Dedifferentiated amniotic fluid mesenchymal stem cell (primary cell): ENCODE data around the gene P3H2.

Experiments
- DNase-seq: peaks from one replicate; pipeline ENCODE4 v3.0.0-alpha.2; 2016; ENCODE audit errors: extremely low spot score

Gene P3H2

DNA sequence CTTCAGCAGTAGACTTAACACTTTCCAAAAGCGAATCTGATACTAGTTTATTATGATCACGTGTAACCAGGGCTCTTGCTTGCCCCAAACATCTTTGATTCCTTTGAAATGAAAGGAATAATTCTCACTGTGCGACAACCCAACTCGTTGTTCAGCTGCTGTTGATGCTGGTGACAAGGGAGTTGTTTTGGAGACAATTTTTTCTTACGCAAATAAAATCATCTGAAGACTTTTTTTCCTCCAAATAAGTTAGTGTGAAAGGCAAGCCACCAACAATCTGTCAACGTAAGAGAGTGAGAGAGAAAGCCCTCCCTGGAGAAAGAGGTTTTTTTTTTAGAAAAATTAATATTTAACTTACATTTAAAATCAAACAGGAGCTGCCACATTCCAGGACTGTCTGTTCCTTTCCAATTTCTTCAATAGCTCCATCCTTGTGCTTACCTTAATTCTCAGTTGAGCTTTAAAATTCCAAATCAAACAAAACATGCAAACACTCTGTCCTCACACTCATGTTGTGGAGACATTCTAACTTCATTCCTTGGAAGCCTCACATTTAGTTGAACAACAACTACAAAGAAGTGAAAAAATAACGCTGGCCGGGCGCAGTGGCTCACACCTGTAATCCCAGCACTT, 4.9 kb upstream of the P3H2 start:
- no peak for DNase-seq

DNA sequence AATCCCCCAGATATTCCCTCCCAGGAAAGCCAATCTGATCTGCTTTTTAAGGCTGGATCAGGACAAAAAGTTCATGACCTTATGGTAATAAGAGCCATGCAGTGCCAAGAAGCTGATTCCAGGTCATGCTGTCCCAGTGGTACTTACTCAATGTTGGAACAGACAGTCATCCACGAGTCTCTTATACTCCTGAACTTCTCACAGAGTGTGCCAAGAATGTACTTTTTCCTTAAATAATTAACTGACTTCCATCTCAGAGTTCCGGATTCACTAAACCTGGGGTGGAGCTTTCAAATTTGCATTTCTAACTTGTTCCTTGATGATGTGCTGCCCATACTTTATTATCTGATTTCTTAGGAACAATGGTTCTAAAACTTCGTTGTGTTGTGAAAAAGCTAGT, 3.4 kb upstream of the P3H2 start:
- DNase-seq: no peak

DNA sequence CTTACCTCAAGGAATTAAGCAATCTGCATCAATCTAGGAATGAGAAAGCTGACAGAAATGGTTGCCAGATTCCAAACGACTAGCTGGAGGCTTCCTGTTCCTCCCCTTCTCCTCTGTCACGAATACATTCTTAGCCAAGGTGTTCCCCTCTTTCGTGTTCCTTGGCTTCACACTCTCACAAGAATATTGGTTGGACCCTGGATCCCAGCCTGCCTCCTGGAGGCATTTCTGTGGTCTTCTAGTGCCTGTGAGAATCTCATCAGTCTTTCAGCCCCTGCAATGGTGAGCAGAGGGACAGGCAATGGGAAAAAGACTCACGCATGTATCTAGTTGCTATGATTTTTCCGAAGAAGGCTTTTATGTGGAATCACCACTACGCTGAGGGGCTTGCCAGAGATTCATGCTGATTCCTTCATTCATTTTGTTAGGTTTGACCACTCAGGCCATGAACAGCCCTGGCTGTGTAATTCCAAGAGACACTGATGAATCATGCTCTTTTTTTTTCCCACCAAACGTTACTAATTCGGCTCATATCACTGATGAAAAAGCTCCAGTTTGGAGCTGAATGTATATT, 1.6 kb upstream of the P3H2 start:
- no peak for DNase-seq

DNA sequence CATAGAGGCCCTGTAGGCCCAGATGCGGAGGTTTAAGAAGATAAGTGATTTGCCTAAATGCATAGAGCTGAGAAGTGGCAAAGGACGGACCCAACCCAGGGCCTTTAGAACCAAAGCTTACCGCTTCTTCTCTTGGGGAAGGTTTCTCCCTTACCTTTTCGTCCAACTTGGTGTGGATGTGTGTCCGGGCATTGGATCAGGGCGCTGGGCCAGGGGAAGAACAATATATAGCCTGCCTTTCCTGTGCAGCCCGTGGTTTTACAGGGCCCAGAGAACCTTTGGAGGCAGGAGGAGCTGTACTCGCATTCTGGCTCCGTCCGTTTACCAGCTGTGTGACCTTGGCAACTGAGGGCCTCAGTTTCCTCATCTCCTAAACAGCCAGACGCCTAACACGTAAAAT, 686 bp upstream of the P3H2 start:
- DNase-seq: no peak

DNA sequence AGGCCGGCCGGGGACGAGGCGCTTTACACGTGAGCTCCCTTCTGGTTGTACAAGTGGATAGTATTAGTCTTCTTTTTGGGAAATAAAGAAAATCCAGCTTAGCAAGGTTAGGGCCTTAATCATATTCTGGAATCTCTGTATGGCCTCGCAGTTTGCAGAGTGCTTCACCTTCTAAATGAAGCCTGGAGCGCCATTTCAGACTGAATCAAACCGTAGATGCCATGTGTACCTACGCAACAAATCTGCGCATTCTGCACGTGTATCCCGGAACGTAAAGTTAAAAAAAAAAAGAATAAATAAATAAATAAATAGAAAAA, 322 bp upstream of the P3H2 start:
- DNase-seq: no peak

DNA sequence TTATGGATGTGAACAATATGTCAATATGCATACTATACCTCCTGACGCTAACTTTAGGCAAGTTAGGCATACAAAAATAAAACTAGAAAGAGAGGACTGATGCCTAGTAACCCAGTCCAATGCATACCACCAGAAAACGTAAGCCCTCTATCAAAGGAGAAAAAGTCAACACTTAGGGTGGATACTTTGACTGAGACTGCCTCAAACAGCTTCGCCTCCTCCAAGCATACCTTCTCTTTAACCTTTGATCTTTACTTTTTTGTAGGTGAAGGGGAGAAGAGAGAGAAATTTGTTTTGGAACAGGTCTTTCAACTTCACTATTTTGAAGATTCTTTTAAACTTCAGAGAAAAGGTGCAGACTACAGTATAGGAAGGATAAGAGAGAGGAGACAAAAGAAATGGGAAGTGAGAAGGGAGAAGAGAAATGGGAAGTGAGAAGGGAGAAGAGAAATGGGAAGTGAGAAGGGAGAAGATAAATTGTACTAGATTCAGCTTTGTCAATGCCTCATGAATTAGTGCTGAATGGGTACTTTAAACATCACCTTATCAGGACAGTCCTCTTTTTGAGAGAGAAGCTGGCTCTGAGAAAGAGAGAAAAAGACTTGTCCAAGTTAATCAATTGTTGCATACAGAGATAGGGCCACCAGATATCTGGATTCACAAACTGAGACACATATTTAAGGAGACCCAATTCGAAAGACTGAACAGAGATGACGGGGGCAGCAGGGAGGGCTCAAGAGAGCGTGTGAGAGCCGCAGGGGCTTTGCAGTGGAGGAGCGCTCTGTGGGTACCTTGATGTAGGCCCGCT, 1.0 kb downstream of the P3H2 start:
- no peak for DNase-seq

DNA sequence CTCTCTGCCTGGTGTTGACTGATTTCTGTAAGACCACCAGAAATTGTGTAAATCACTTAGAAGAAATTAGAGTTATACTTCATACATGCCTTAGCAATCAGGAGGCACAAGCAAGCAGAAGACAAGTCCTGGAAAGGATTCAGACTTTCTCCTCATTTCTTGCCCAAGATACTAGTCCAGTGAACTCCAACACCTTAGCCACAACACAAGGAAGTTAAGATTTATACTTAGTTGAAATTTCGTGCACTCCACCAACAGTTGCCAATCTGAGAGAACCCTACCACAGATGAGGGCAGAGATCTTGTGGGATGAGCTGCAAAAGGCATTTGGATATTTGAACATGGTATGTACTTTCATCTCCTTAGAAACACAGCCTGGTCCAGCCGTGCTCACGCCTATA, 2.3 kb downstream of the P3H2 start:
- no peak for DNase-seq

DNA sequence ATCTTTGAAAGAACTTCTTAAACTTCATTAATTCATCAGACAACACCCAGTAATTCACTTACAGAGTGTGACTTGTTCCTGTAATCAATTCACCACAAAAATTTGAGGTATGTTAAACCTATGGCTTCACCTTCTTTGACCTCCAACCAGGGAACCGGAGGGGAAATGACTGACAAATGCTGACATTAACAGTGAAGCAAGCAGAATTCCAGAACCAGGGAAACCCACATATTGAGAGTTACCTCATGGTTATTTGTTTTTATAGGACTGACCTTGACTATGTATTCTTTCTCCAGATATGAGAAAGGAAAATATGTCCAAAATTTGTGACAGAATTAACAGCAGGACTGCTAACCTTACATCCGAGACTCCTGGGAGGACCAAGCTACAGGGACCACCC, 2.7 kb downstream of the P3H2 start:
- no peak for DNase-seq

DNA sequence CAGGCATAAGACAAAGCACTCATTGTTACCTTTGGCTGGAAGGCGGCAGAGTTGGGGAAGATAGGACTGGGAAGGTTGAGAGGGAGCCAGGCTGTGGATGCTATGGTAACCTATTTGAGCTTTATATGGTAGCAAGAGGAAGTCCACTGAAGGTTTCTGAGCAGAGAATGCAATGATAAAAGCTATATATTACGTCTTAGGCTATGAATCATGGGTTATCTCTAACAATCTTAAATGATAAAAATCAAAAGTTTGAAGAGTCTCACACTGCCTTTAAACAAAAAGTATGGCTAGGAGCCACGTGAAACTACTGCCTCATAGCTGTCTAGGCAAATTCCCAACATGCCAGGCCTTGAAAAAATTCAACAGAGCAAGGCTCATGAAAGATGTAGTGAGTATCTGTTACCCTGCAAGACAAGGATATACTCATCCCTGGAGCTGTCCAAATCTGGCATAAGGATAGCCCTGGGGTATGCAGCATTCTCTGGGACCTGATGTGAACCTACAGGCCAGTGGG, 4.1 kb downstream of the P3H2 start:
- DNase-seq: no peak

DNA sequence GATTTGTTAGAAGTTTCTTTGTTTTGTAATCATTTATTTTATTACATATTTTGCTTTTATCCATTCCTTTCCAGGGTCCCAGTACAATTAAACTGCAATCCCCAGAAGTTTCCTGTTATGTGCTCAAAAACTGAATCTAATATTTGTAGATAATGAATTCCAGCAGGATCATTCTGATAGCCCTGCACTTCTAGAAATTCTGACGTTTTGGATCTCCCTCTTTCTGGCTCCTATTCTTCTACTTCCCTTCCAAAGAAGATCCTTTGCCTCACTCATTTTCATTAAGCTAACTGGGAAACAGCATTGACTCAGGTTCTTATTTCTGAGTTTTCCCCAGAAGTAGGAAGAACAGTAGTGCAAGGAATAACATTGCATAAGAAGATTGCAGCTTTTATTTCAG, 9.9 kb downstream of the P3H2 start:
- DNase-seq: no peak

DNA sequence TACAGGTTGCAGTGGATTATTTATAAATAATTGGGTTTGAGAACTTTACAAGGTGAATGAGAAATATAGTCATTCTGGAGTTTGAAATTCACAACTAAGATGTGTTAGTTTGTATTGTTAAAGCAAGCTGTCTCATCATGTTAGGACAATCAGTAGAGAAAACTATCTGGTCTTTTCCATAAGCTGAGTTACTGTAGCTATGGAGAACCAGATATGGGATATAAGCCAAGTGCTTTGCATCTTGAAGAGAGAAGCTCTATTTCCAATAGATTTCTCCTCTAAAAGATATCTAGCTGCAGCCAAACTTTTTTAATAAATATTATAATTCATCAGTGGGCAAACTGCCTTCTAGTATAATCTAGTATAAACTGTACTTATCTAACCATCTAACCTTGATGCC, 11.3 kb downstream of the P3H2 start:
- DNase-seq: no peak

DNA sequence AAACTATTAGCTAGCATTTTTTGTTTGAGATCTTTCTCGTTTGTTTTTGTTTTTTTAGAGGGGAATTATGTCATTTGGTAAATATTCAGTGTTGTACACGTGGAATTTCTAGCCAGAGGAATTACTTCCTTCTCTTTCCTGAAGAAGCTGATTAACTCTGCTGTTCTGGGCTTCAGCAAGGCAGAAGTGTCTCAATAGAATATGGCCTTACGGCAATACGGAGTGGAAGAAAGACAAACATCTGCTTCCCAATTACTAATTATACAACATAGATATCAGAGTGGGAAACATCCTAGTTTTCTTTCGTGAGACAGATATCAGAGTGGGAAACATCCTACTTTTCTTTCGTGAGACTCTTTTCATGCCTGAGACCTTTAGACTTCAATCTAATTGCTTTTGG, 11.9 kb downstream of the P3H2 start:
- no peak for DNase-seq

DNA sequence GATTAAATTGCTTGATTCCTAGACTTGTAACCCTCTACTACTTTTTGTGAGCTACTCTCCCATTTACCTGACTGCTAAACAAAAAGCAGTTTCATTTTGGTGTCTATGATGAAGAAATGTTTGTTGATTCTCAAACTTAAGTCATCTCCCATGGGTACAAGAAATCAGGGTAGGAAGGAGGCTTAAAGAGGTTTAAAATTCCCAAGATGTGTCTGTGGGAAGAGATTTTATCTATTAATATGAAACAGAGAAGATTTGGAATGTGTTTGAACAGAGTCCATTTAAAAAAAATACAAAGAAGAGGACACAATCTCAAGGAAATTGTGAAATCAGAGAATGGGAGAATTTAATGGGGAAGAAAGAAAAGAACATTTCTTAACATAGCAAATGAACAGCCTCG, 14.8 kb downstream of the P3H2 start:
- DNase-seq: no peak

DNA sequence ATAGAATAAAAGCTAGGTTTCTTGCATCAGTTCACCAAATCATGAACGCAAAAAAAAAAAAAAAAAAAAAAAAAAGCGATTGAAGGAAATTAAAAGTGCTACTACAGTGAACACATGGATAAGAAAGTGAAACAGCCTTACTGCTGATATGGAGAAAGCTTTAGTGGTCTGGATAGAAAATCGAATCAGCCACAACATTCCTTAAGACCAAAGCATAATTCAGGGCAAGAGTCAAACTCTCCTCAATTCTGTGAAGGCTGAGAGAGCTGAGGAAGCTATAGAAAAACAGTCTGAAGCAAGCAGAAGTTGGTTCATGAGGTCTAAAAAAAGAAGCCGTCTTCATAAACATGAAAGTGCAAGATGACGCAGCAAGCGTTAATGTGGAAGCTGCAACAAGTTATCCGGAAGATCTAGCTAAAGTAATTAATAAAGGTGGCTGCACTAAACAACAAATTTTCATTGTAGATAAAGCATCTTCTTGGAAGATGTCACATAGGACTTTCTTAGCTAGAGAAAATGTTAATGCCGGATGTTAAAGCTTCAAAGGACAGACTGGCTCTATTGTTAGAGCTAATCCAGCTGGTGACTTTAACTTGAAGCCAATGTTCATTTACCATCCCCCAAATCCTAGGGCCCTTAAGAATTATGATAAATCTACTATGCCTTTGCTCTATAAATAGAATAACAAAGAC, 19.2 kb downstream of the P3H2 start:
- no peak for DNase-seq

DNA sequence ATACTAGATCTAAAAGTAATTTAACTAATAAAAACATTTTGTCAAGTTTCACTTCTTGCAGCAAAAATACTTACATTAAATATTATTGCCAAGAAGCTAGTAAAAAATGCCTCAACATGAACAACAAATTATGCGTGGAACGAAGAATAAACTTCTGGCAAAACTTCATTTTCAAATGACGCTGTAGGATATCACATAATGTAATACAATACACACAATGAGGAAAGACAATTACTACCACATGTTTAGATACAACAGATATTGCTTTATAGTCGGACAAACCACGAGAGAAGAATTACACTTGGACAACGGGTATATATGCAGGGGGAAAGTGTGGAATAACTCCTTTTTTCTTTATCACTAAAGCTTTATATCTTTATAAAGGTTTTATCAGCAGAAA, 21.6 kb downstream of the P3H2 start:
- DNase-seq: peak; percentile 59

DNA sequence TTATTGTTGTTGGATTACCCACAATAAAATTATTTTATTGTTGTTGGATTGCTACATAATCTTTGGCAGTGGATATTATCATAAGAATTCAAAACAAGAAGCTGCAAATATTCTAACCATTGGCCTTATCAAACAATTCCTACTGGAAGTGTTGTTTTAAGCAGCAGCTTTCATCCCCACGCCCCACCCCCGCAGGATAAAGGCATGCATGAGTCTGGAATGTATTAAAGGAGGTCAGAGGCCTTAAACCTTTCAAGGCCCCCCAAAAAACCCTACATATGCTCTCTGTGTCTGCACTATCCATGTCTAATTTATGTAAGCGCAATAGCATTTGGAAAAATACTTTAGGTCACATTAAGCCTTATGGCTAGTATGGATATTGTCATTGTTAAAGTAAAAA, 23.1 kb downstream of the P3H2 start:
- DNase-seq: no peak

DNA sequence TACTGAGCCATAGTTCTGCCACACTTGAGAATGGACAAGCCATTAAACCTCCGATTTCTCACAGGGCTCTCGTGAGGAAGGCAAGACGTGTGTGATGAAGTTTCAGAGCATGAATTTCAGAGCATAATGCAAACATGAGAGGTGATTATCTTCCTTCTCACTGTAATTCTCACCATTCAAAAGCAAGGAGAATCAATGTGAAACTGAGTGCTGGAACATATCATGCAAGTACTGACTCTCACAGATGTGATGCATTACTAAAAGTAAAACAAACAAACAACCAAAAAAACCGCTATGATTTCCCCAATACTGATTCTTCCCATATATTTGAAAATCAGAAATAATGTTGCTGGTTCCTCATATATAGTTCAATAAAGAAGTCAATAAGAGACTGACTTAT, 23.7 kb downstream of the P3H2 start:
- no peak for DNase-seq

DNA sequence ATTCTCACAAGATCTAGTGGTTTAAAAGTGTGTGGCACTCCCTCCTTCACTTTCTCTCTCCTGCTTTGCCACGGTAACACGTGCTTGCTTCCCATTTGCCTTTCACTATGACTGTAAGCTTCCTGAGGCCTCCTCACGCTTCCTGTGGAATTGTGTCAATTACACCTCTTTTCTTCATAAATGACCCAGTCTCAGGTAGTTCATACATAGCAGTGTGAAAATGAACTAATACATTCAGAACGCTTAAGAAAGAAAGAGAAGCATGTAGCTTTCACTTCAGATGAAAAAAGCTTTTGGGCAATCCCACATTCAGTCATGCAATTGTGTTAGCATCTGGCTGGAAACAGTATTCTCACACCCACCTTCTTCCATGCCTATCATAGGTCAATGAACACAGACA, 24.4 kb downstream of the P3H2 start:
- DNase-seq: no peak

DNA sequence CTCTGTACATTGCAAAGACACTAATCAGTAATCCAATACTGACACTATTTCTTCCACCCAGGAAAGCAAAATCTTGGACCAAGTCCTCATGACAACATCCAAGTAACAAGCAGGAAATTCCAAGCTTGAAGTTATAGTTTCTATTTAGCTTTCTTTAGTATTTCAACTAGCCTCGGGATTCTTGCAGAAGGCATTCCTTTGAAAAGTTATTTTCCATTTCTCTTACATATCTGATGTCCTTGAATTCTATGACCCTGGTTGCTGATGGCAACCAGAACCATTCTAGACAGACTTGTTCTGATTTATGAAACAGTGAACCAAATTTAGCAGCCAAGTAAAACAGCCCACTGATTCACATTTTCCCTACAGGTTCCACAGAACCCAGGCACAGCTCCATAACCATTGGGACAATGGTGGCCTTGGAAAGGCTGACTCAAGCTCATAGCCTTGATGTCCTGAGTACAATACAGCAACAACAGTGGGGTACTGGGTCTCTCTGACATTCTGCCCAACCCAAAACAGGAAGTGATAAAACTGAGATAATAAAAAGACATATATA, 26.5 kb downstream of the P3H2 start:
- peak; percentile 90 for DNase-seq

DNA sequence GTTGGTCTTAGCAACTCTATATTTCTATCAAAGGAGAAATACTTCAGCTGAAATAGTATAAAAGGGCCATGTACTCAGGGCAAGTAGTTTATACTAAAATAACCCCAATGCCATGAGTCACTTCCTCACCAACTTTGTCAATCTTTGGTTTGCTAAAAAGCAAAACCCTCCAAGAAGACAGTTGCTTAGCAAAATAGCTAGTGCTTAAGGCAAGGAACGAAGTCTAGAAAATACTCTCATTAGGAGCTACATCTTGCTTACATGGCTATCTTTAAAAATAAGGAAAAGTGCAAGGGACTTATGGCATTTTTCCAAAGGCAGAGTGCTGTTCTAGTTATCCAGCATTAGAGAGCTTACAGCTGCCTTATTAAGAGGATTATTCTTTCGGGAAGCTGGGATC, 28.4 kb downstream of the P3H2 start:
- peak; percentile 73 for DNase-seq

DNA sequence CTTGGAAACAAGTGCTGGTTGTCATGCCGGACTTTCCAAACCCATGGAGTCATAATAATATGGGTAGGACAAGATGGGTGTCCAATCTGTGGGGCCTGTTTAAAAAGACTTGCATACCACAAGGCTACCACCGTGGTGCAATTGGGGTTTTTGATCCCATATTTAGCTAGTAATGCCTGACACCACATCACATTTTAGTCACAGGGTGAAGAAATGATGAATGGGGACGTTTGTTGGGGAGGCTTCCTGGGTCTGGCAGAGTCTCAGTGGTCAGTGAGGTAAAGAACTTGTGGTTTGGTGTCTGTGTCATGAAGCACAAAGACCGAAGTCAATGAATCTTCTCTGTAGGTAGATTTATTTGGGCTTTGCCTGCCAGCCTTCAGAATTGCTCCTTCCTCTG, 31.0 kb downstream of the P3H2 start:
- DNase-seq: no peak

DNA sequence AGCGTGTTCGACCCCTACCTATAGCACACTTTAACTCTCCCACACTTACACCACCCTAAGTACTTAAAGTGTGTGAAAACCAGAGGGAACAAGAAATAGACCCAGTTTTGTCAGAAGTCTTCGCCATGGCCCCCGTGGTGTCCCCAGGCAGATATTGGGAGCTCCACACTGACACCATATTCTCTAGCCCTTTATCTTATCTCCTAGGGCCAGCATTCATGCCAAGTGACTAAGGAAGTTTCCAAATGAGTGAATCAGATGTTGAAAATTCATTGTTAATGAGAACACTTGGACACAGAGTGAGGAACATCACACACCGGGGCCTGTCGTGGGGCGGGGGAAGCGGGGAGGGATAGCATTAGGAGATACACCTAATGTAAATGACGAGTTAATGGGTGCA, 31.8 kb downstream of the P3H2 start:
- no peak for DNase-seq
